Measurements from ENCODE around the gene ZNF345.

The ZNF345 gene

DNA sequence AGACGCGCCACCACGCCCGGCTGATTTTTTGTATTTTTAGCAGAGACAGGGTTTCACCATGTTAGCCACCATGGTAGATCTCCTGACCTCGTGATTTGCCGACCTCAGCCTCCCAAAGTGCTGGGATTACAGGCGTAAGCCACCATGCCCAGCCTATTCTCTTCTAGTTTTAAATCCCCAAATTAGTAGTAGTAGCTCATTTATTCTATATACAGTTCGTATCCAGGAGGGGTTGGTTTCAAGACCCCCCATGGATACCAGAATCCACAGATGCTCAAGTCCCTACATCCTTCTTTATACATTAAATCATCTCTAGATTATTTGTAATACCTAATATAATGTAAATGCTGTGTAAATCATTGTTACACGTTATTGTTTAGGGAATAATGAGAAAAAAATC, 67.4 kb downstream of the ZNF345 start:
- DNase-seq (ENCODE audit: insufficient read length, low spot score) (no peak), FAIRE-seq (no peak)
- TF ChIP-seq, protein P1, sequence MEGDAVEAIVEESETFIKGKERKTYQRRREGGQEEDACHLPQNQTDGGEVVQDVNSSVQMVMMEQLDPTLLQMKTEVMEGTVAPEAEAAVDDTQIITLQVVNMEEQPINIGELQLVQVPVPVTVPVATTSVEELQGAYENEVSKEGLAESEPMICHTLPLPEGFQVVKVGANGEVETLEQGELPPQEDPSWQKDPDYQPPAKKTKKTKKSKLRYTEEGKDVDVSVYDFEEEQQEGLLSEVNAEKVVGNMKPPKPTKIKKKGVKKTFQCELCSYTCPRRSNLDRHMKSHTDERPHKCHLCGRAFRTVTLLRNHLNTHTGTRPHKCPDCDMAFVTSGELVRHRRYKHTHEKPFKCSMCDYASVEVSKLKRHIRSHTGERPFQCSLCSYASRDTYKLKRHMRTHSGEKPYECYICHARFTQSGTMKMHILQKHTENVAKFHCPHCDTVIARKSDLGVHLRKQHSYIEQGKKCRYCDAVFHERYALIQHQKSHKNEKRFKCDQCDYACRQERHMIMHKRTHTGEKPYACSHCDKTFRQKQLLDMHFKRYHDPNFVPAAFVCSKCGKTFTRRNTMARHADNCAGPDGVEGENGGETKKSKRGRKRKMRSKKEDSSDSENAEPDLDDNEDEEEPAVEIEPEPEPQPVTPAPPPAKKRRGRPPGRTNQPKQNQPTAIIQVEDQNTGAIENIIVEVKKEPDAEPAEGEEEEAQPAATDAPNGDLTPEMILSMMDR (IDR thresholded peaks at IDR 0.05; ENCODE audit: insufficient read depth, missing control alignments) = no peak
